MM.1S (cell line): Measurements from ENCODE around the gene C1orf198.

ENCODE experiments used
- EZH2 ChIP-seq: fragments of 300-600 bp; sonication (generic); optimal IDR thresholded peaks from 2 replicates; pipeline ENCODE3; 2017; ENCODE audit warnings: low read depth, mild to moderate bottlenecking, antibody characterized with exemption, low read length, mixed read lengths
- TF ChIP-seq, protein P1 (sequence below): fragments of 300-600 bp; sonication (generic); IDR thresholded peaks from 2 replicates; pipeline ENCODE4 v1.5.1; 2016; ENCODE audit warnings: antibody characterized with exemption, low read length, mixed read lengths

DNA sequence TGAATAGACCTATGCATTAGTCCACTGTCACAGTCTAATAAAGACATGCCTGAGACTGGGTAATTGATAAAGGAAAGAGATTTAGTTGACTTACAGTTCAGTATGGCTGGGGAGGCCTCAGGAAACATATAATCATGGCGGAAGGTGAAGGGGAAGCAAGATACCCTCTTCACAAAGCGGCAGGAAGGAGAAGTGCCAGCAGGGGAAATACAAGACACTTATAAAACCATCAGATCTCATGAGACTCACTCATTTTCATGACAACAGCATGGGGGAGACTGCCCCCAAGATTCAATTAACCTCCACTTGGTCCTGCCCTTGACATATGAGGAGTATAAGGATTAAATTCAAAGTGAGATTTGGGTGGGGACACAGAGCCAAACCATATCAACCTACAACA is 61.8 kb downstream of the C1orf198 start:
- TF ChIP-seq, protein P1, sequence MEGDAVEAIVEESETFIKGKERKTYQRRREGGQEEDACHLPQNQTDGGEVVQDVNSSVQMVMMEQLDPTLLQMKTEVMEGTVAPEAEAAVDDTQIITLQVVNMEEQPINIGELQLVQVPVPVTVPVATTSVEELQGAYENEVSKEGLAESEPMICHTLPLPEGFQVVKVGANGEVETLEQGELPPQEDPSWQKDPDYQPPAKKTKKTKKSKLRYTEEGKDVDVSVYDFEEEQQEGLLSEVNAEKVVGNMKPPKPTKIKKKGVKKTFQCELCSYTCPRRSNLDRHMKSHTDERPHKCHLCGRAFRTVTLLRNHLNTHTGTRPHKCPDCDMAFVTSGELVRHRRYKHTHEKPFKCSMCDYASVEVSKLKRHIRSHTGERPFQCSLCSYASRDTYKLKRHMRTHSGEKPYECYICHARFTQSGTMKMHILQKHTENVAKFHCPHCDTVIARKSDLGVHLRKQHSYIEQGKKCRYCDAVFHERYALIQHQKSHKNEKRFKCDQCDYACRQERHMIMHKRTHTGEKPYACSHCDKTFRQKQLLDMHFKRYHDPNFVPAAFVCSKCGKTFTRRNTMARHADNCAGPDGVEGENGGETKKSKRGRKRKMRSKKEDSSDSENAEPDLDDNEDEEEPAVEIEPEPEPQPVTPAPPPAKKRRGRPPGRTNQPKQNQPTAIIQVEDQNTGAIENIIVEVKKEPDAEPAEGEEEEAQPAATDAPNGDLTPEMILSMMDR = no peak
- TF ChIP-seq EZH2 = no peak
